NT2/D1 (cell line): Measurements from ENCODE around the gene PTPN12.
"Not testable (repeated sequence)": the region's sequence is repeated elsewhere in the genome, so short reads cannot be mapped to it uniquely, and the experiment has no call there.

Experiments
- DNase-seq: peaks from one replicate; pipeline ENCODE4 v3.0.0-alpha.2; 2011; ENCODE audit warnings: low read depth, low spot score
- H3K27me3 ChIP-seq: 2 replicates; pipeline ENCODE4 v1.6.0; 2011; ENCODE audit warnings: mild to moderate bottlenecking; ENCODE audit not compliant: insufficient read length, insufficient read depth
- H3K36me3 ChIP-seq: 2 replicates; pipeline ENCODE4 v1.6.1; 2011; ENCODE audit warnings: mild to moderate bottlenecking, low read length, mixed read lengths; ENCODE audit not compliant: insufficient read depth, insufficient read length
- H3K4me1 ChIP-seq: 2 replicates; pipeline ENCODE4 v1.5.1; 2011; ENCODE audit not compliant: insufficient read depth, insufficient read length
- H3K4me3 ChIP-seq: 2 replicates; pipeline ENCODE4 v1.5.1; 2011; ENCODE audit warnings: low read depth; ENCODE audit not compliant: insufficient read length
- H3K9ac ChIP-seq: 2 replicates; pipeline ENCODE4 v1.6.0; 2011; ENCODE audit warnings: low read depth; ENCODE audit not compliant: insufficient read length
- H3K9me3 ChIP-seq: 2 replicates; pipeline ENCODE4 v1.5.1; 2011; ENCODE audit warnings: mild to moderate bottlenecking, low read length; ENCODE audit not compliant: insufficient read depth
- SUZ12 ChIP-seq: IDR thresholded peaks from 2 replicates; pipeline ENCODE4 v1.6.1; 2011; ENCODE audit not compliant: insufficient read length, insufficient read depth; ENCODE audit errors: extremely low read depth
- YY1 ChIP-seq: IDR thresholded peaks from 2 replicates; pipeline ENCODE4 v1.6.1; 2011; ENCODE audit not compliant: insufficient read length, insufficient read depth
- ZNF274 ChIP-seq: IDR thresholded peaks from 2 replicates; pipeline ENCODE4 v1.6.1; 2011; ENCODE audit warnings: mild to moderate bottlenecking, low read depth, low read length

Gene PTPN12

GRCh38 chr7:77540402-77540822 lies 3.3 kb downstream of the PTPN12 start:
- Histone ChIP-seq H3K27me3 (no peaks in the 10 kb centered on the region), H3K9me3 (no peaks in the 10 kb centered on the region), H3K4me1 (no peaks in the 10 kb centered on the region), H3K9ac (no peak overlapping the region), H3K36me3 (peaks cover 5% of the 10 kb centered on the region), H3K4me3 (no peak overlapping the region)
- no peak for TF ChIP-seq SUZ12
- TF ChIP-seq YY1 = no peak
- no peak for TF ChIP-seq ZNF274
- no peak for DNase-seq

- not testable (repeated sequence) for H3K9ac ChIP-seq, H3K4me3 ChIP-seq, DNase-seq, H3K9me3 ChIP-seq, H3K36me3 ChIP-seq, H3K4me1 ChIP-seq, H3K27me3 ChIP-seq
These were observed 3.9 kb downstream of the PTPN12 start for GRCh38 chr7:77540993-77541392.

- TF ChIP-seq ZNF274 = no peak
- TF ChIP-seq YY1 = no peak
- TF ChIP-seq SUZ12 = no peak
- H3K9ac ChIP-seq = no peak overlapping the region
- H3K4me1 ChIP-seq = no peaks in the 10 kb centered on the region
- H3K27me3 ChIP-seq = no peaks in the 10 kb centered on the region
- DNase-seq = no peak
- H3K36me3 ChIP-seq = peaks cover 5% of the 10 kb centered on the region
- no peaks in the 10 kb centered on the region for H3K9me3 ChIP-seq
- H3K4me3 ChIP-seq = no peak overlapping the region
These were observed 5.3 kb downstream of the PTPN12 start for GRCh38 chr7:77542409-77542808.

GRCh38 chr7:77542895-77543294 lies 5.8 kb downstream of the PTPN12 start:
- Histone ChIP-seq H3K4me1 (no peaks in the 10 kb centered on the region), H3K9me3 (no peaks in the 10 kb centered on the region), H3K27me3 (no peaks in the 10 kb centered on the region), H3K4me3 (no peak overlapping the region), H3K36me3 (peaks cover 5% of the 10 kb centered on the region), H3K9ac (no peak overlapping the region)
- no peak for TF ChIP-seq YY1
- no peak for DNase-seq

- TF ChIP-seq SUZ12 = no peak
- no peak for TF ChIP-seq YY1
- no peak for TF ChIP-seq ZNF274
- Histone ChIP-seq H3K9ac (no peak overlapping the region), H3K4me3 (no peak overlapping the region), H3K4me1 (no peaks in the 10 kb centered on the region), H3K36me3 (peaks cover 5% of the 10 kb centered on the region), H3K9me3 (no peaks in the 10 kb centered on the region), H3K27me3 (no peaks in the 10 kb centered on the region)
- DNase-seq = no peak
These were observed 6.8 kb downstream of the PTPN12 start for GRCh38 chr7:77543910-77544309.

GRCh38 chr7:77544518-77544917 lies 7.4 kb downstream of the PTPN12 start:
- no peak for TF ChIP-seq YY1
- TF ChIP-seq SUZ12 = no peak
- TF ChIP-seq ZNF274 = no peak
- no peaks in the 10 kb centered on the region for H3K9me3 ChIP-seq
- no peak overlapping the region for H3K9ac ChIP-seq
- DNase-seq = no peak
- H3K4me1 ChIP-seq = no peaks in the 10 kb centered on the region
- H3K4me3 ChIP-seq = no peak overlapping the region
- H3K36me3 ChIP-seq = peaks cover 6% of the 10 kb centered on the region
- no peaks in the 10 kb centered on the region for H3K27me3 ChIP-seq

GRCh38 chr7:77548206-77548605 lies 11.1 kb downstream of the PTPN12 start:
- no peak for TF ChIP-seq ZNF274
- no peak for TF ChIP-seq SUZ12
- no peak for DNase-seq
- Histone ChIP-seq H3K36me3 (peaks cover 11% of the 10 kb centered on the region), H3K9me3 (no peaks in the 10 kb centered on the region), H3K4me1 (no peaks in the 10 kb centered on the region), H3K9ac (no peak overlapping the region), H3K27me3 (no peaks in the 10 kb centered on the region), H3K4me3 (no peak overlapping the region)
